ENCODE results near the gene HS1BP3.
A peak's percentile ranks its signal among the peaks of the same experiment; 100 is the strongest.

The HS1BP3 gene

GRCh38 chr2:20645761-20646160 lies 5.1 kb downstream of the HS1BP3 start:
- no peak for DNase-seq

GRCh38 chr2:20645301-20645701 lies 5.6 kb downstream of the HS1BP3 start:
- DNase-seq = no peak

- DNase-seq = no peak
Observed at GRCh38 chr2:20643826-20644225, 7.1 kb downstream of the HS1BP3 start.

- no peak for DNase-seq
Observed at GRCh38 chr2:20643060-20643459, 7.8 kb downstream of the HS1BP3 start.

- peak; percentile 62 for DNase-seq
Observed at GRCh38 chr2:20642055-20642971, 8.6 kb downstream of the HS1BP3 start.

GRCh38 chr2:20641123-20641985 lies 9.5 kb downstream of the HS1BP3 start:
- peak; percentile 42 for DNase-seq

- DNase-seq = no peak
Observed at GRCh38 chr2:20640411-20641122, 10.3 kb downstream of the HS1BP3 start.

GRCh38 chr2:20638646-20639430 lies 12.1 kb downstream of the HS1BP3 start:
- DNase-seq = no peak

- DNase-seq = no peak
Observed at GRCh38 chr2:20638014-20638413, 12.9 kb downstream of the HS1BP3 start.

- no peak for DNase-seq
Observed at GRCh38 chr2:20637147-20637546, 13.8 kb downstream of the HS1BP3 start.

GRCh38 chr2:20635675-20636584 lies 15.0 kb downstream of the HS1BP3 start:
- peak; percentile 76 for DNase-seq

- no peak for DNase-seq
Observed at GRCh38 chr2:20635113-20635510, 15.8 kb downstream of the HS1BP3 start.

- DNase-seq = peak; percentile 76
Observed at GRCh38 chr2:20634507-20635112, 16.3 kb downstream of the HS1BP3 start.

- no peak for DNase-seq
Observed at GRCh38 chr2:20633794-20634506, 16.9 kb downstream of the HS1BP3 start.

- DNase-seq = no peak
Observed at GRCh38 chr2:20633001-20633400, 17.9 kb downstream of the HS1BP3 start.

- no peak for DNase-seq
Observed at GRCh38 chr2:20632446-20632990, 18.4 kb downstream of the HS1BP3 start.

GRCh38 chr2:20631617-20632307 lies 19.1 kb downstream of the HS1BP3 start:
- DNase-seq = no peak

GRCh38 chr2:20630967-20631366 lies 19.9 kb downstream of the HS1BP3 start:
- DNase-seq = no peak
